Measurements from ENCODE around the gene SNPH.

The SNPH gene

GRCh38 chr20:1265226-1265915, 723 bp upstream of the SNPH start:
- FAIRE-seq = no peak

- FAIRE-seq = no peak
These were observed 253 bp upstream of the SNPH start for GRCh38 chr20:1265916-1266166.

GRCh38 chr20:1267161-1267560, 1.1 kb downstream of the SNPH start:
- no peak for FAIRE-seq

GRCh38 chr20:1267809-1268374, 1.8 kb downstream of the SNPH start:
- FAIRE-seq = no peak

- FAIRE-seq = no peak
These were observed 3.1 kb downstream of the SNPH start for GRCh38 chr20:1269235-1269634.

GRCh38 chr20:1269850-1270249, 3.8 kb downstream of the SNPH start:
- no peak for FAIRE-seq

GRCh38 chr20:1272368-1273100, 6.4 kb downstream of the SNPH start:
- no peak for FAIRE-seq

- FAIRE-seq = no peak
These were observed 7.3 kb downstream of the SNPH start for GRCh38 chr20:1273366-1273765.

GRCh38 chr20:1274485-1275311, 8.6 kb downstream of the SNPH start:
- no peak for FAIRE-seq

- FAIRE-seq = no peak
These were observed 9.8 kb downstream of the SNPH start for GRCh38 chr20:1275919-1276318.

- FAIRE-seq = no peak
These were observed 11.6 kb downstream of the SNPH start for GRCh38 chr20:1277529-1278322.

GRCh38 chr20:1278993-1279392, 12.9 kb downstream of the SNPH start:
- no peak for FAIRE-seq

- FAIRE-seq = no peak
These were observed 14.4 kb downstream of the SNPH start for GRCh38 chr20:1280195-1281102.

GRCh38 chr20:1281279-1282057, 15.4 kb downstream of the SNPH start:
- FAIRE-seq = no peak

- no peak for FAIRE-seq
These were observed 16.9 kb downstream of the SNPH start for GRCh38 chr20:1282966-1283365.

GRCh38 chr20:1283522-1284510, 17.7 kb downstream of the SNPH start:
- no peak for FAIRE-seq

- FAIRE-seq = no peak
These were observed 20.4 kb downstream of the SNPH start for GRCh38 chr20:1286267-1287024.

- FAIRE-seq = no peak
These were observed 21.2 kb downstream of the SNPH start for GRCh38 chr20:1287306-1287705.
